GM18861 (cell line): ENCODE results near the gene GRK5.
A peak's percentile ranks its signal among the peaks of the same experiment; 100 is the strongest.

ENCODE experiments used
- ATAC-seq: cut with Tn5 transposase; IDR thresholded peaks from one replicate; pipeline ENCODE4 v1.9.1; 2021; ENCODE audit not compliant: unreplicated experiment

The GRK5 gene

DNA sequence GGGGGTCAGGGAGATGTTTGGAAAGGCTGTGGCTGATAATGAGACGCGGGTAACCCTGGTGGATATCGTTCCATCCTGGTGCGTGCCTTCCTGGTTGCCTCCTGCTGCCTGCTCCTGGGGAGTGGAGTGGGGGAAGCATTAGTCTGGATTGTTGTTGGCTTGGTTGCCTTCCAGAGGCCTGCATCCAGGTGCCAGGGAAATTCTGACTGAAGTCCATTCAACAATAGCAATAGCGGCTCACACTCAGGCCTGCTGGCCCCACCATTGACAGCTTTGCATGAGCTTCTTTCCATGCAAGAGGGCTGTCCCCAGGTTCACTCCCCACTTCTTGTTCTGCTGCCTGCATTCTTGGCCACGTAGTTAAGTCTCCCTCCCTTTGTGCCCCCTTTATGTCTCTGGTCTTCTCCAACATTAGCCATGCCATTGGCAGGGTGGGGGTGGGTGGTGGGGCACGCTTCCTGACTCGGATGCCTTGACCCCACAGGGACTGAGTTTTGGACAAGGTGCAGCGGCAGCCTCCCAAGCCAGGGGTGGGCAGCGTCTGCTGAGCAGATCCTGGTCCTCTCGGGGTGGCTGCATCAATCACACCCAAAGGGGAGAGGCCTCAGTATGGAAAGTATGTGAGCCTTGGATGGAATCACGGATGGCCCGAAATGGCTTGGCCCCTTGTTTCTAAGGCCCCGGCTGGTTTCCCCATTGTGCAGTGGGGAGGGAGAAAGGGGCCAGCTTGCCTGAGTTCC, 150.2 kb downstream of the GRK5 start:
- ATAC-seq: no peak

DNA sequence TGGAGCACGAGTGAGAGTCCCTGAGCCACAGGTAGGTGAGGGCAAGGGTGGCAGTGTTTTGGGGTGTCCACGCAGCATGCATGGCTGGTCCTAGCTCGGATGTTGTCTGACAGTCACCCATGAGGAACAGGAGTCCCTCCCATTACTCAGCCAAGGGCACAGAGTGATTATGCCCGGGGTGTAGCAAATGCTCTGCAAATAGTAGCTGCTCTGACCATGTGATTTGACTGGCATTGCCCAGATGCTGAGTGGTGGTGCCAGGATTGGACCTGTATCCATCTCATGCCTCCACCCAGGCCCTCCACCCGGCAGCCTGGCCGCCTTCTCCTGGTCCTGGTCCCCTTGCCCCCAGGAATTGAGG, 150.8 kb downstream of the GRK5 start:
- ATAC-seq: no peak

DNA sequence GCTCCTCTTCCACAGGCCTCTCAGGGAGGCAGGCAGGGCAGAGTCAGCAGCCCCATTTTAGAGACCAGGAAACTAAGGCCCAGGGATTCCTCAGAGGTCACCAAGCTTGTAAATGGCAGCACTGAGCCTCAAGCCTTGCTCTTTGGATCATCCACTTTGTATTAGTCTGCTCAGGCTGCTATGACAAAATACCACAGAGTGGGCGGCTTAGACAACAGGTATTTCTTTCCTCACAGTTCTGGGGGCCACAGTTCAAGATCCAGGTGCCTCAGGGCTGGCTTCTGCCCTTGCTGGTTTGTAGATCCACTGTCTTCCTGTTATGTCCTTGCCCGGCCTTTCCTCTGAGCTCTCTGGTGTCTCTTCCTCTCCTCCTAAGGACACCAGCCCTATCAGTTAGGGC, 151.2 kb downstream of the GRK5 start:
- ATAC-seq: no peak

DNA sequence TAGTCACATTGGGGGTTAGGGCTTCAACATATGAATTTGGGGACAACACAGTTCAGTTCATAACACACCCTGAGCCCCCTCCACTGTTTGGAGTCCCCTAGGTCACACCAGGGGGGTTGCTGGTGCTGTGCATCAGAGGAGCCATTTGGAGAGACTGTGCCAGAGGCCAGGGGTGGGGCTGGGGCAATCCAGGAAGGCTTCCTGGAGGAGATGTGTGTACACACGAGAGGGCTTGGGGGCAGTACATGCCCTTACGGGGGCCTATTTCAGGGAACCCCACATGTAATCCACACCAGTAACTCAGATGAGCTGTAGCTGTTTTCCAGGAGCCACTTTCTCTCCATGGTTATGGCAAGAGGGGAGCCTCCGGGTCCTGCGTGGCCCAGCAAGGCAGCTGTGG, 151.7 kb downstream of the GRK5 start:
- ATAC-seq: no peak

DNA sequence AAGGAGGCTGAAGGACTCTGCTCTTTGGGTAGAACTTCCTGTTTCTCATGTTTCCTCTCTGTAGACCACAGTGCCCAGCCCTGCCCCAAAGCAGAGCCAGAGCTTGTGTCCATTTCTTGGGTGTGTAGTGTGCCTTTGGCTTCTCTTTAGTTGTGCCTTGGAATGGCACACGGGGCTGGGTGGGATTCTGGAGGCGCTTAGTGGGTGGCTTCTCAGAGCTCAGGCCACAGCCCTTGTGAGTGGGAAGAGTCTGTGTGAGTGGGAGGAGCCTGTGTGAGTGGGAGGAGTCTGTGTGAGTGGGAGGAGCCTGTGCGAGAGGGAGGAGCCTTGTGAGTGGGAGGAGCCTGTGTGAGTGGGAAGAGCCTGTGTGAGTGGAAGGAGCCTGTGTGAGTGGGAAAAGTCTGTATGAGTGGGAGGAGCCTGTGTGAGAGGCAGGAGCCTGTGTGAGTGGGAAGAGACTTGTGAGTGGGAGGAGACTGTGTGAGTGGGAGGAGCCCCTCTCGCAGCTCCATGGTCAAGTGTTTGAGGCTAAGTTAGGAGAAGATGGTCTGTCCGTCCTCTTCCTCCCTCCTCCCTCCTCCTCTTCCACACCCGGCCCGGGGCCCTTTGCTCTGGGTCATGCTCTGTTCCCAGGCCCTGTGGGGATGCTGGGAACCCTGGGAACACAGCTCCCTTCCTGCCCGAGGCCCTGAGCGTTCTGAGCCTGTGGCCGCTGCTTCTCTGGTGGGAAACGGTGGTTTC, 153.0 kb downstream of the GRK5 start:
- ATAC-seq: no peak

DNA sequence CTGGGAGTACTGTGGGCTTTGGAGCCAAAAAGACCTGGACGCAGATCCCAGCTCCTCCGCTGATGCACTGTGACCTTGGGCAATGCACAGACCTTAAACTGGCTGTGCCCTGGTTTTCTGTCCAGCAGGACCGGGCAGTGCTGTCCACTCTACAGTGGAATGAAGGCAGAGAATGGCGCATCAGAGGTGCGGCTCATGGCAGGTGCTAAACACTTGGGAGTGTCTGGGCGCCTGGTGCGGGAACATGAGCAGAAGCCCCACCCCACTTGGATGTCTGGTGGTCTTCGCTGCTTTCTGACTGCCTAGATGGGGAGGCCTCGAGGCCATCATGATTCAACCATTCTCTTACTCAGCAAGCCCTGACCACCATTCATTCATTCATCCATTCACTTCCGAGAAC, 153.7 kb downstream of the GRK5 start:
- ATAC-seq: no peak

DNA sequence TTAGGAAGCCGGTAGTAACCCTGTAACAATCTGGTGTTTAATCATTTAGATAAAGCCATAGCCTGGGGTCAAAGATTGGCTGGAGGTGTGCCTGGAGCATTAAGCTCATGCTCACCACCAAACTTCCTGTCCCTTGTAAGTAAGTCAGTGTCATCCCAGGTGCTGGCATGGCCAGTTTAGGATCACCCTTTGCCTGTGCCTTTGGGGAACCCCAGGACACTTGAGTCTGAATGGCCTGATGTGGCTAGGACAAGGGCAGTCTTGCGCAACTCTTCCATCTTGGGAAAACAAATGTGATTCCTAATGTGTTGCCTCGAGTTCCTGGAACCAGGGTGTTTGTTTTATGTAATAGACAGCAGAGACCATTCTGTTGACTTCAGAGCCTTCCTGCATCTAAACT, 154.8 kb downstream of the GRK5 start:
- no peak for ATAC-seq

DNA sequence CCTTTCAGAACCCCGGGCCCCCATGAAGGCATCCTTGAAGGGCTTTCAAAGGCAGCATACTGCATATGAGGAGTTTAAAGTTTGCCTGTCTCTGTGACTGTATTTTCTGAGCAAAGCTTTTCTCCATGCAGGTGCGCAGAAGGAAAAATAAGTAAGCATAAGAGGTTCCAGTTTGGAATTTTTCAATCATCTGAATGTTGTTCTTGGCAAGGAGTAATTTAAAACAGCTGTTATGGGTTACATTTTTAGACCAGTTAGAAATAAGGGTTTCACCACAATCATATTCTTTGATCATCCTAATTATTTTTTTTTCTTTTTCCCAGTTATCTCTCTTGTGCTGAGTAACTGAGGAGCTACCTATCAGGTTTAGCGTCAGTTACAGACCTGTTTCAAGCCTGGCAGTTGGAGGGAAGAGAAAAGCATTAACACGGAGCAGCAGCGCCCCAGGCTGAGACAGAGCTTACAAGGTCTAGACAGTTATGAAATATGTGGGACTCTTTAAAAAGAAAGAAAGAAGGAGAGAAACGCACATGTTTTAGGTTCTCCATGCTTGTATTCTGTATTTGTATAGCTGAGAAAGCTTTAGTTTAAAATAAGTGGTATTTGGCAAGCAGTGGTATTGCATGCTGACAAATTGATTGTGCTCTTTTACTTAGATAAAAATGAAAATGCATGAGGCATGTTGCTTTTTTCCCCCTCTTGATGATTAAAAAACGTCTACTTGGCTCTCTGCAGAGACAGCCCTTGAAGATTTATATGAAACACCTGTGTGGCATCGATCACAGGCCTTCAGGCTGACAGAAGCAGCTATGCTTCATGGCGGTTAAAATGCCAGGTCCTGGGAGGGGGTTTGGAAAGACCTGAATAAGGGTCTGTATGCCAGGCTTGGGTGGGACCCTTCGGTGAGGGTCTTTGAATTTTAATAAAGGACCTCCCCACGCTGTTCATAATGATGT, 157.6 kb downstream of the GRK5 start:
- ATAC-seq: no peak

DNA sequence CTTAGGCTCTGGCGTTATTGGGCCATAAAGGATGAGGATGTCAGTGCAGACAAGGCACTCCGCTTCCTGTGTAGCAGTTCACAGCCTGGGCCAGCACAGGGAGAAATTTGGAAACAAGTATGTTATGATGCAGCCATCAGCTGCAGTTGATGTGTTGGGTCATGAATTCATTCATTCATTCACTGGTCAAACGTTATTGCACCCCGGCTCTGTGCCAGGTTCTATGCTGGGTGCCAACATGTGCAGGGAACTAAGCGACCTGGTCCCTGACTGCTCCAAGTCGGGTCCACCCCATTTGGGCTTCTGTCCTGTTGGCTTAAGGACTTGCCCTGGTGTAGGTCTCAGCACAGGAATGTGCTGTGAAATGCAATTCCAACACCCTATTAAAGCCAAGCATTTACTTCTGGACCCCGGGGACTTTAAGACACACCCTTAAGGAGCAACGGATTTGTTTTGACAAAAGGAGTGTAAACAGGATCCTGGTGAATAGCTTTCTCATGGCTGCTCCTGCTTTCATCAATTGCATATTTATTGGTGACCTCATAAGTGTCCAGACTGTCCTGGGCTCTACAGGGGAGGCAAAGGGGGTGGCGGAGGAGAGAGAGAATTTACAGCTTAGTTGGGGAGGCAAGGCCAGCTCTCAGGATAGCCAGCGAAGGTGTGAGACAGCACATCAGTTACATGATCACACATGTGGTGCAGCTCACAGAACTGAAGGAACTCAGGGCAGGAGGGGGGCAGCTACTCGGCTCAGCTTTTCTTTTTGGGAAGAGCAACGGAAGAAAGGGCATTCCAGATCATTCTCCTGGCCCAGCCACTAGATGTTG, 158.6 kb downstream of the GRK5 start:
- ATAC-seq: no peak

DNA sequence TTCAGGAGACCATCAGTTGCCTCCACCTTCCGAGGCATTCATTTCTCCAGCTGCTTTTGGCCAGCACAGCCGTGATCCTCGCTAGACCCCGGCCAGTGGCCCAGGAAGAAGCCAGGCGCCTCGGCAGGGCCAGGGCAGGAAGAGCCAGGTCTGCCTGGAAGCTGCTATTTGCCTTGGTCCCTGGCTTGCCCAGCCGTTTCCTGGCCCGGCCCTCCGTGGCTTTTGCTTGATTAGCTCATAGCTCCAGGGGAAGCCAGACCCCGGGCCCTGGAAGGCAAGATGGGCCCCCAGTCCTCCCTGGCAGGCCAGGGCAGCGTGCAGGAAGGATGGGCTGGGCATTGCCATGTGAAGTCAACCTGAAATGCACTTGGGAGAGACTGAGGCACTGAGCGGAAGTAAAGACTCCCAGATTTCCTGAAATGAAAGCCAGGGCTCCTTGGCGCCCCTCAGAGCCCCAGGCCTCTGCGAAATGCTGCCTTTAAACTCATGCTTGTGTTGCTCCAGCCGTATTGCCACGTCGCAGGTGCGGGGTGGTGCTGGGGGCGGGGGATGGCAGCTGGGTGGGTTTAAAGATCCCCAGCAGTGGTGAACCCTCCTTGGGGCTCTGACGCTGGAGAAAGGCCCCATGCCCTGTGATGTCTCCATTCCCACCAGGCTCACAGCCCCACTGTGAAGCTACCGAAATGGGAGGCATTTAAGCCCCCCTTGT, 160.6 kb downstream of the GRK5 start:
- ATAC-seq: no peak

DNA sequence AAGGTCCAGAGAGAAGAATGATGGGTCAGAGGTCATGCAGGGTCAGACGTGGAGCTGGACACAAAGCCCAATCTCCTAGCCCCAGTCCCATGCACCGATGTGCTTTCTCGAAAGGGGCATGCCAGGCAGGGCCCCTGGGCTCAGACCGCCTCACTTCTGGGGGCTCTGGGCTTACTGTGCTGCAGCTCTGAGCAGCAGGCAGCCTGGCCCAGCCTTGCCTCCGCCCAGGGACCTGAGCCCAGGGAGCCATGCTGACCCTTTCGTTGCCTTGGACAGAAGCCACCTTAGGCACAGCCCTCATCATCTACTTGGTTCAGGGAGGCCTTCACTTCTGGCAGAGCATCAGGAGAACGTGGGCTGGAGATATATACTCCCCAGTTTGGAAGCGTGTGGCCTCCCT, 161.2 kb downstream of the GRK5 start:
- no peak for ATAC-seq

DNA sequence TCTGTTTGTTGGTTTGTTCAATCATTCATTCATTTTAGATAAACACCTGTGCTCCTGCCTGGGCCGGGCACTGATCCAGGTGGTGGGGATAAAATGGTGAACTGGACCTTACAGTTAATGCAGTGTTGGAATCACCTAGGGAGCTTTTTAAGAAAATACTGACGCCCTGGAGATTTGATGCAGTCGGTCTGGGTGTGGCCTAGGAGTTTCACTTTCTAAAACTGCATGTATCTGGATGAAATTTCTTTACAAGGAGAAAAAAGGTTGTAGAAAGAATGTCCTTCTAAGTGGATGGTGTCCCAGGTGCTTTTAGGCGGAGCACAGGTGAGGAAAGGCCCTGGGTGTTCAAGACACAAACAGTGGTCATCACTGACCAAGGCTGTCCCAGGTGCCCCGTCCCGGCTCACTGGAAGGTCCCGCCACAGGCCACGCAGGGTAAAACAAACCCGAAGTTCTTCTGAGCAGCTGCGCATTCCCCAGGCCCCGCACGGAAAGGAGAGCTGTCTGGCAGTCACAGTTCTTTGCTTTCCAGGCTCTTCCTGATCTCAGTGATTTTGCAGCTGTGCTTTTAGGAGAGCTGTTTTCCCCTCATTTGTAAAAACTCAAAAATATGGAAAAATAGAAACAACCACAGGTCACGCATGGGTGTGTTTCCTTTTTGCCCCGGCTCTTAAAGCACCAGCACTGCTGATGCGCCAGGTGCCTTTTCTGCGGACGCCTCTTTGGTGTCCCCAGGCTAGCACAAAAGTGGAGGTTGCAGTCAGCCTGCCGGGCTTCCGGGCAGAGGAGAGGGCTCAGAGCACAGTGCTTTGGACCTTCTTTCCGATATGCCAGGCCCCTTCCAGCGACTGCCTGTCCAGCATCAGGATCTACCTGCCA, 161.9 kb downstream of the GRK5 start:
- peak; percentile 68 for ATAC-seq

DNA sequence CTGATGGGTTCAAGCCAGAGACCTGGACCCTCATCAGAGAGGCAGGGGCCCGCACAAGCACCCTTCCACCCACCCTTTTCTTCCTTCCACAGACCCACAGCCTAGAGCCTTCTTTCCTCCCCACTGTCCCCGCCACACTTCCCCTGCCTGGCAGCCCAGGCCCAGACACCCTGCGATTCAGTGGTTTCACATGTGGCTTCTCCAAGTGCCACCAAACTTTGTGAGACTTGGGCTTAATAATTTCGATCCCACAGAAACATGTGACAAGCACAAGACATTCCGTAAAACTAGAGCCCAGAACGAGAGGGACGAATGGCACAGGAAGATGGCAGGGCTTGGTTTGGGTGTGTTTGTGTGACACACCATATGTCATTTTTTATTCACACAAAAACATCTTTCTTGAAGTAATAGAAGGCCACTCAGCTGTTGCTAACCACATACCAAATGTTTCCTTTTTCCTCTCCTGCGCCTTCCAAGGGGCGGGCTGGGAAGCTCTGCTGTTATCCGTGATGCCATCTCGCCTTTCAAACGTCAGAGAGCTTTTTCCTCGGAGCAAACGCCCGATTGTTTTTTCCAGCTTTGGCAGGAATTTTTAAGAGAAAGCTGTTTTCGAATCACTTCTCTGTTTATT, 162.9 kb downstream of the GRK5 start:
- no peak for ATAC-seq

DNA sequence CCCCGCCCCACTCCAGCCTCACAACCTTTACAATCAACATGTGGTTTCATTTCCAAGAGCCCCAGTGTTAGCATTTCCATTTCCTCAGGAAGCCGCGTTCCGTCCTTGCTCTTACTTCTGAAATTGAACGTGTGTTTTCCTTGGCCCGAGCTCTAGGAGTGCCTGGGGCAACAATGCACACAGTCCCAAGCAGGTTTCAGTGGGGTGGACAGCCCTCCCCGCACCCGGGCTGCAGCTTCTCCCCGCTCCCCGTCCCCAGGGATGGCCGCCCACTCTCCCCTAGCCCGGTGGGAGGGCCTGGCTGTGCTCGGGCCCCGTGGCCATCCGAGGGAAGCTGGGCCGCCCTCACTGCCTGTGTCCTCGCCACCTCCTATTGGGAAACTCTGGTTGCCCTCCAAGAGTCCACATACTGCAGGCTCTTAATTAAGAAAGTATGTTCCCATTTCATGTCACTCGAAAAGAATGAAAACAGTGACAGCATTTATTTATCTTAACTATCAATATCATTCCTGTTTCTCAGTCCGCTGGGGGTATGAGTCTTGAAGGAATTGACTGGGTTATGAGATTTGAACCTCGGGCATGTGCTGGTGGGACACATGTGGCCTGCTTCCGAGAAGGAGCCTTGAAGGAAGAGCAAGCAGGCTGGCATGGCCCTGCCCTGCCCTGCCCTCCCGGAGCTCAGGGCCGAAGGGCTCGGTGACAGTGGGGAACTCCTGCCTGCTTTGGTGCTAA, 163.8 kb downstream of the GRK5 start:
- ATAC-seq: no peak

DNA sequence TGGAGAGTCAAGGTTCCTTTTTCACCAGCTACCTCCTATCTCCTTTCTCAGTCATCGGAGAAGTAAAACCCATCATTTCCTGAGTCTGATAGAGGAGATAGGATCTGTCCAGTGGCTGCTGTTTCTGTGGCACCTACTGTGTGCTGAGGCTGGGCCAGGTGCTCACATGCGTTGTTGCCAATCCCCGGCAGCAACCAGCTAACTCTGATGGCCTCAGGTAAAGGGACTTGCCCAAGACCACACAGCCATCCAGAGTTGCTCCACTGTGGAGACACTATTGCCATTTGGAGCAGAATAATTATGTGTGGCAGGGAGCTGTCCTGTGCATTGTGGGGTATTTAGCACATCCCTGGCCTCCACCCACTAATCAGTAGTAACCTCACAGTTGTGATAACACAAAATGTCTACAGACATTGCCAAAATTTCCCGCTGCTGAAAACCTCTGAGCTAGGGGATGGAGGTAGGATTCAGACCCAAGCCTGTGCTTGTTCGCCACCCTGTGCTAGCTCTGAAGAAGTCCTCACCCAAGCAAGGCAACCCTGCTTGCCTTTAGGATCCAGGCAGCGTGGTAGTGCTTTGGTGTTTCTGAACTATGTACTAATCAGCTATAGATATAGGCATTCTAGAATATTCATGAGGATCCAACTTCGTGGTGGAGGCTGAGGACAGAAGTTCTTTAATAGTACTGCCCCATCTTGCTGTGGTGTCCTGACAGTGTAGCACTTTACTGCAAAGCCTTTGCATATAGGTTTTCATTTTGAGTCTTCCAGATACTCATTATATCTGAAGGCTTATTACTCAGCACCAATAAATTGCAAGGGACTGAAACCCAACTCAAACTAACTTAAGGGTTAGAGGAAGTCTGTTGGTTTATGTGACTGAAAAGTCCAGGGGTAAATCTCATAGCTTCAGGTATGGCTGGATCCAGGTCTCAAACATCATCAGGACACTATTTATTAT, 164.6 kb downstream of the GRK5 start:
- no peak for ATAC-seq

DNA sequence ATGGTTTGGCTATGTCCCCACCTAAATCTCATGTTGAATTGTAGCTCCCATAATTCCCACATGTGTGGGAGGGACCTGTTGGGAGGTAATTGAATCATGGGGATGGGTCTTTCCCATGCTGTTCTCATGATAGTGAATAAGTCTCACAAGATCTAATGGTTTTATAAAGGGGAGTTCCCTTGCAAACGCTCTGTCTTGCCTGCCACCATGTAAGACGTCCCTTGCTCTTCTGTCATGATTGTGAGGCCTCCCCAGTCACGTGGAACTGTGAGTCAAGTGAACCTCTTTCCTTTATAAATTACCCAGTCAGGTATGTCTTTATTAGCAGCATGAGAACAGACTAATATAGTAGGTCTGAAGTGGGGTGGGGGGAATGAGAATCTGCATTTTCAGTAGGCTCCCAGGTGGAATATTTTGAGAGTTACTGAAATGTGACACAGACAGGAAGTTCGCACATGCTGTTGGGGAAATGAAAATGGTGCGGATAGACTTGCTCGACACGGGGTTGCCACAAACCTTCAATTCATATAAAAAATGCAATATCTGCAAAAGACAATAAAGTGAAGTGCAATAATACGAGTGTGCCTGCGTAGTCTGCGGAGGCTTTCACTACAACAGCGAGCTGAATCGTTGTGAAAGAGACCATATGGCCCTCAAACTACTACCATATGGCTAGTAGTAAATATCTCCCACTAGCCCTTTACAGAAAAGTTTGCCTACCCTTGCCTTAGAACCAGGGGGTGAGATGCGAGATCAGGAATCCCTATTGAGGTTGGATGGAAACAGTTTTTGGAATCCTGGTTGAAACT, 166.1 kb downstream of the GRK5 start:
- no peak for ATAC-seq
